Body of pancreas (tissue), 4 donors: Measurements from ENCODE around the gene RAP1A.

Source experiments
- POLR2A ChIP-seq, 3 donors: fragments of 450-650 bp; IDR thresholded peaks; one replicate each; pipeline ENCODE4 v1.6.1; 2016; ENCODE audit warnings: antibody characterized with exemption in 3 of 3, mild to moderate bottlenecking in 2 of 3
- TF ChIP-seq, protein P1 (sequence below), 7 experiments: fragments of 450-650 bp in 4 of 7; fragments of 200-600 bp in 3 of 7; sonication (generic) in 3 of 7; IDR thresholded peaks; one replicate each; pipeline ENCODE4 v1.5.1; 2016 to 2019; ENCODE audit warnings: antibody characterized with exemption in 7 of 7

DNA sequence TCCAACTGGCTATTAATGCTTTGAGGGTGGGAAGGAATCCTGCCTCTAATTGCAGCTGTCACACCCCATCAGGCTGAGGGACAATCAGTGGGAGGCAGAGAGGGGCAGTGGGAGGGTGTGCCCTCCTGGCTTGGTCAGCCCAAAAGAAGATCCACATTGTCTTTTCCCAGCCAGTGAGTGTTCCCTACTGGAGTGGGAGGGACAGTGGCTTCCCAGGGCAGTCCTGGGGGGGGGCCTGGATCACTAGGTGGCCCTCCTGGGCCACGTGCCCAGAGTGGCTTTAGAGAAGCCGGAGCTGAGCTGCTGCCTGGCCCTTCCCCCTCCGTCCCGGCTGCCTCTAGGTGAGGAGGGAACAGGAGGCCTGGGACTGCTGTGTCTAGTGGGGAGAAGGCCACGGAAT is 105.6 kb downstream of the RAP1A start:
- TF ChIP-seq, protein P1, sequence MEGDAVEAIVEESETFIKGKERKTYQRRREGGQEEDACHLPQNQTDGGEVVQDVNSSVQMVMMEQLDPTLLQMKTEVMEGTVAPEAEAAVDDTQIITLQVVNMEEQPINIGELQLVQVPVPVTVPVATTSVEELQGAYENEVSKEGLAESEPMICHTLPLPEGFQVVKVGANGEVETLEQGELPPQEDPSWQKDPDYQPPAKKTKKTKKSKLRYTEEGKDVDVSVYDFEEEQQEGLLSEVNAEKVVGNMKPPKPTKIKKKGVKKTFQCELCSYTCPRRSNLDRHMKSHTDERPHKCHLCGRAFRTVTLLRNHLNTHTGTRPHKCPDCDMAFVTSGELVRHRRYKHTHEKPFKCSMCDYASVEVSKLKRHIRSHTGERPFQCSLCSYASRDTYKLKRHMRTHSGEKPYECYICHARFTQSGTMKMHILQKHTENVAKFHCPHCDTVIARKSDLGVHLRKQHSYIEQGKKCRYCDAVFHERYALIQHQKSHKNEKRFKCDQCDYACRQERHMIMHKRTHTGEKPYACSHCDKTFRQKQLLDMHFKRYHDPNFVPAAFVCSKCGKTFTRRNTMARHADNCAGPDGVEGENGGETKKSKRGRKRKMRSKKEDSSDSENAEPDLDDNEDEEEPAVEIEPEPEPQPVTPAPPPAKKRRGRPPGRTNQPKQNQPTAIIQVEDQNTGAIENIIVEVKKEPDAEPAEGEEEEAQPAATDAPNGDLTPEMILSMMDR (IDR thresholded peaks at IDR 0.05) = no peak
- TF ChIP-seq POLR2A (IDR thresholded peaks at IDR 0.05) = no peak
